NCI-H1048 (cell line): ENCODE data around the gene TFAP2B.

Experiments
- DNase-seq: peaks from one replicate; lab custom pipeline; 2025; lab: John Stamatoyannopoulos, UW

TFAP2B gene

GRCh38 chr6:50818673-50819072 lies at the start of gene TFAP2B:
TSS of gene TFAP2B (plus strand) at chr6:50818871. CDS start at chr6:50818892, 21 bp downstream.
- no peak for DNase-seq

- DNase-seq = no peak
Measured at GRCh38 chr6:50778696-50779095, 40.0 kb upstream of the TFAP2B start.

DNA sequence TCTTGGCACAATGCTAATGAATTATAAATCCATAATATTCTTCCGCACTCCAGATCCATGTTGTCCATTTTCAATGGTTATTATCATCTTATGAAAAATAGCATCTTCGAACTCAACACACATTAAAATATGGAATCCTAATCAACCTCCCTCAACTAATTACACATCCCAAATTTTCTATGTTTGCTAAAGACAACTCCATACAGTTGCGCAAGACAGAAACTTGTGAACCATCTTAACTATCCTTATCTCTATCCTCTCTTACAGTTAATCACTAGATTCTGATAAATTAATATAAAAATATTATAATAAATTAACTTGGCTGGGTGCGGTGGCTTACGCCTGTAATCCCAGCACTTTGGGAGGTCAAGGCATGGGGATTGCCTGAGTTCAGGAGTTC lies 38.3 kb upstream of the TFAP2B start:
- DNase-seq = no peak

DNA sequence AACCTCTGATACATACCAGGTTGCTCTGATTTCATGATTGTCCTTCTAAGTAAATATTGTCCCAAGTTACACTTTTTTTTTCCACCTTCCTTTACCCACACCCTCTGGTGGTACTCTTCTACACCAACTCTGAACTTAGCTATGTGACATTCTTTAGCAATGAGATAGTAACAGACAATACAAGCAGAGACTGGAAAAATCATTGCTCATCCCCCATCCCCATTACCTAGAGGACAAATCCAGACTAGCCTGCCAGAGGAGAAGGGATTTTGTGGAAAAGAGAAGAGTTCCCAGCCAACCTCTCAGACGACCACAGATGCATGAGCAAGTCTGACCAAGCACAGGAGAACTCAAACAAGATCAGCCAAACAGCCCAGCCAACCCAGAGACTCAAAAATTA lies 32.8 kb upstream of the TFAP2B start:
- no peak for DNase-seq

- peak; percentile 42 for DNase-seq
Measured at GRCh38 chr6:50791900-50792508, 26.7 kb upstream of the TFAP2B start.

DNA sequence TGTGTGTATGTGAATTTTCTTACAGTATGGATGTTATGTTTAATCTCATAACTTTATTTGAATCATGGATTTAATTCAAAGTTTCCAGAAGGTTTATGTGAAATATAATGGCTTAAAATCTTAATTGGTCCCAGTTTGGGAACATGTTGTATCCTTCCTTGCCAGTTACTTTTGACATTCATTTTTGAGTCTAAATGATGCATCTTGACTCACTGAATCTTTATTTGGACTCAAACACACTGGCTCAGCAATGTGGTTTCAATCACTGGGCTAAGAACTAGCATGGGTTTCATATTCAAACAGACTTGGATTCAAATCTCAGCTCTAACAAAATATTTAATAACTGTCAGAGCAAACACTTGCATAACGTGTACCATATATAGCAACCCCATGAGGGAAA lies 25.9 kb upstream of the TFAP2B start:
- no peak for DNase-seq

DNA sequence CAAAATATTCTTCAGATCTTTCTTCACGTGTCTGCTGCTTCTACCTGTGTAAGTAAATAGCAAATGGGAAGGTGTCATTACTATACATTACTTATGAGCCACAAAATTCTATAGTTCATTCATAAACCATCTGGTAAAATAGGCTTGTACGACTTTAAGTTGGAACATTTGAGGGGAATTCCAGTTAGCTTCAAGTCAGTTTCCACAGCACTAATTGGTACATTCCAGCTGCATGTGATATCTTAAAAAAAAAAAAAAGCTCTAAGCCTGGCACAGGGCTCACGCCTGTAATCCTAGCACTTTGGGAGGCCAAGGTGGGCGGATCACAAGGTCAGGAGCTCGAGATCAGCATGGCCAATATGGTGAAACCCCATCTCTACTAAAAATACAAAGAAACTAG lies 23.1 kb upstream of the TFAP2B start:
- DNase-seq = no peak

DNA sequence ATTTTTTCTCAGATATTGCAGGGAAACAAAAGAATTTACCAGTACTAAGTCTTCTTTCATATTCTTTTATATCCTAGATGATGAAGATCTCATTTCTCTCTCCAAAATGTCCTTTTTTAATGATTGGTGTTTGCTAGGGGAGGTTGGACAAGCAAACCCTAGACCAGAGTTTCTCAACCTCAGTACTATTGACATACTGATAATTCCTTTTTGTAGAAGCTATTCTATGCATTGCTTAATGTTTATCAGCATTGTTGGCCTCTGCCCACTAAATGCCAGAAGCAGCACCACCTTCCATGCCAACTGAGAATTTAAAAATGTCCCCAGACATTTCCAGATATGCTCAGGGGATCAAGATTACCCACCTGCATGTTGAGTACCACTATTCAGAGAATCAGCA lies 14.4 kb upstream of the TFAP2B start:
- no peak for DNase-seq

GRCh38 chr6:50807035-50807434 lies 11.6 kb upstream of the TFAP2B start:
- DNase-seq = no peak

DNA sequence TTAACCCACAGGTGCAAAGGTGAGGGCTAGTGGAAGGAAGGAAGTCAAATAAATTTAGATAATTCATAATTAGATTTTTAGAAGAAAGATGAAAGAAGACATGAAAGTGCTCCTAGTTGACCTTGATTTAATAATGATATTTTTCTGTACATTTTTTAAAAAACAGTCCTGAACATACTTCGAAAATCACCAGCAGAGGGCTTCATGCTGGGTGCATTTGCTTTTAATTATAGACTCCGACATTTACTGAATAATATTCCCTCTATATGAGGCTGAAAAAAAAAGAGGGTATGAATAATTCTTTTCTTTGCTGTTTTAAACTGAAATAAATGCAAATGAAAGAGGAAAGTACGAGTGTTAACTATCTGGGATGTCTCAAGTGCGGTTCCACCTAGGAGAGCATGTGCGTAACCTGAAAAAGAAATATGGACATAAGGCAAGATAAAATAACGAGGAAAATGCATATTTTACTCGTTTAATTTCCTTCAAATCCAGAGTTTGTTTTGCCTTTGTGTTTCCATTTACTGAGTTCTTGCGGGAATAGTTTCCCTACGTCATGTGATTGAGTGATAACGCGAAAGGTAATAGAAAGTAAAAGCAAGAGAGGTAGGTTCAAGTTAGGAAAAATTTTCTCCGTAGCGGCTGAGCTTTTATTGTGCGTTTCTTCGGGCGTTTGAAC lies 3.1 kb upstream of the TFAP2B start:
- no peak for DNase-seq

GRCh38 chr6:50816115-50816675 lies 2.5 kb upstream of the TFAP2B start:
- peak; percentile 74 for DNase-seq

- no peak for DNase-seq
Measured at GRCh38 chr6:50816947-50817645, 1.6 kb upstream of the TFAP2B start.

DNA sequence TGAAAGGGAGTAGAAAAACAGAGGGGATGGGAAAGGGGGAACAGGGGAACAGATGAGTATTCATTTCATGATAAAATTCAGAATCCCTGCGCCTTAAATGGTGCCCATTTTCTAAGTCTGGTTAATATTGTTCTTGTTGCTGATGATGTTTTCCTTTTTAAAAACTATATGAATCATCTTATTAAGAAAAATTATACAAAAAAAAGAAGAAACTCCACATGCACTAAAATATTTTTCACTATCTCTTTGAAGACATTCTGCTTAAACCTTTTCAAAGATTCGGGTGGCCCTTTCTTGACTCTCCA lies 1.1 kb upstream of the TFAP2B start:
- no peak for DNase-seq

- DNase-seq = no peak
Measured at GRCh38 chr6:50818020-50818419, 651 bp upstream of the TFAP2B start.

DNA sequence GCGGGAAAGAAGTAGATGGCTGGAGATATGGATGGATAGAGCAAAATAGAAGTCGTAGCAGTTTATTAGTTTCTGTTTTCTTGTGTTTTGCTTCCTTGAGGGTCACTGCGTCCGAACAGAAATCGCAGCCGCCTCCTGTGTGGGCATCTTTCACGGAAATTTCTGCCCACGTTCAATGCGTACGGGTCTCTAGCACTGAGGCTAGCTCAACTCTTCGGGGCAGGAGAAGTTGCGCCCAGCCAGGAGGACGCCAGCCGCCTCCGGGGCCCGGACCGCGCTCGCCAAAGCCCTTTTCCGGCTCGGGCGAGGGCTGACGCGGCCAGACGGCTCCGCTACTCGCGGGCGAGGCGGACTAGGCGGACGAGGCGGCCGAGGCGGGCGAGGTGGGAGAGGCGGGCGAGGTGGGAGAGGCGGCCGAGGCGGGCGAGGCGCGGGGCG lies 814 bp downstream of the TFAP2B start:
- no peak for DNase-seq

DNA sequence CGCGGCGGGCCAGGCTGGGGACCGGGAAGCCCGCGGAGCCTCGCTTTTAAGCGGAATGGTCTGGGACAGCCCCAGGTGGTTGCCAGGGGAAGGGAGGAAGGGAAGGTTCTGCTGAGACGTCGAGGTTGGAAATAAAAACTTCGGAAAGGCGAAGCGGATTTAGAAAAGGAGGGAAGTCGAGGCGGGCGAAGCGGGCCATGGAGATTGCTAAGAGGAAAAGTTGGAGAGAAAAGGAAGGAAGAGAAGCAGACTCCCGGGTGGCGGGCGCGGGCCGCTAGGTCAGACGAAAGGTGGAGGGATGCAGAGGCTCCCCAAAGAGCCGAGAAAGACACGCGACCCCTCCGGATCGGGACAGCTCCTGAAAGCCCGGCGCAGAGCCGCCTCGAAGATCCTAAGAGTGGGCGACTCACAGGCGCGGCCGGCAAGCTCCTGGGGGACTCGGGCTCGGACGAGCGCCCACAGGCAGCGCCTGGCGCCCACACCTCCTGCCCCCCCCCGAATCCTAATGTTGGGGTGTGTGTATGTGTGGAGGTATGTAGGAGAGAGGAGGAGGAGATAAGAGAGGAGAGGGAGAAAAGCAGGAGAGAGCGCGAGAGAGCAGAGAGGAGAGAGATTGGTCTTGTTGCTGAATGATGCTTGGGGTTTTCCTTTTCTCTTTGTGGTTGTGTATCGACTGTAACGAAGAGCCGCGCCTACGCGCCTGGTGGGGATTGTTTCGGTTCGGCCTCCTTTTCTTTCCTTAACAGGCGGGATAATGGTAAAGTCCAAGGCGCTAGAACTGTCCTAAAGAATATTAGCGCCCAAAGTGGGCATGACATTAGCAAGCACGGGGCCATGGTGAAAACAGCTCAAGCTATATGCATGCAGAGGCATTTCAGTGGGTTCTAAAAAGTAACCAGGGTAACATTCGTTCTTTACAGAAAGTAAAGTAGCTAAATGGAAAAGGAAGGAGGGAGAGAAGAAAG lies 1.5 kb downstream of the TFAP2B start:
- DNase-seq = no peak

GRCh38 chr6:50820869-50821264 lies 2.2 kb downstream of the TFAP2B start:
- DNase-seq = no peak

DNA sequence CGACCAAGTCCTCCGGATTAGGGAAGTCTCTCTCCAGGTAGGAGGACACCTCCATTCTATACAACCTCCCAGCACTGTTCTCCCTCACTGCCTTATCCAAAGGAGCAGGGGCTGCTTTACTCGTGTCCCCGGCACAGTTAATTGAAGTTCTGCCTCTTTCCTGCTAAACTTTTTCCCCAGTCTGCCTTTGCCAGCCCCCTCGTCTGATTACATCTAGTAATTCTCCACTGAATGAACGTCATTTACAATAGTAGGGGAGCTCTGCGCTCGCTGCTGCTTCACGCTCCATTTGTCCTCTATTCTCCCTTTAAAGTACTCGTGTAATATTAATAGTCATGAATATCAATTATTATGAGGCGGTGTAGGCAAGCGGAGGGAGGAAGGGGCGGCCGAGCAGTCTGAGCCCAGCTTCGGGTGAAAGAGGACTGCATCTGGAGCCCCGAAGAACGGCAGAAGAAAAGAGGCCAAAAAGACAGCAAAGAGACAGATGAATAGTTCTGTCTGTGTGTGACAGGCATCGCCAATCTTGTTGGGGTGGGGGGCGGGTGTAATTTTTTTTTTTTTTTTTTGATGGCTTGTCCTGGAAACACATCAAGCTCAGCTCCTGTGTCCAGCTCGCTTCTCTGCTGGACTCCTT lies 2.9 kb downstream of the TFAP2B start:
- no peak for DNase-seq

GRCh38 chr6:50822078-50822476 lies 3.4 kb downstream of the TFAP2B start:
- no peak for DNase-seq

GRCh38 chr6:50823094-50823920 lies 4.6 kb downstream of the TFAP2B start:
- DNase-seq = no peak

GRCh38 chr6:50824552-50824951 lies 5.9 kb downstream of the TFAP2B start:
- DNase-seq = no peak
